ENCODE results near the gene AKAP7.
"Not testable (repeated sequence)": the region's sequence is repeated elsewhere in the genome, so short reads cannot be mapped to it uniquely, and the experiment has no call there.

AKAP7 gene

DNA sequence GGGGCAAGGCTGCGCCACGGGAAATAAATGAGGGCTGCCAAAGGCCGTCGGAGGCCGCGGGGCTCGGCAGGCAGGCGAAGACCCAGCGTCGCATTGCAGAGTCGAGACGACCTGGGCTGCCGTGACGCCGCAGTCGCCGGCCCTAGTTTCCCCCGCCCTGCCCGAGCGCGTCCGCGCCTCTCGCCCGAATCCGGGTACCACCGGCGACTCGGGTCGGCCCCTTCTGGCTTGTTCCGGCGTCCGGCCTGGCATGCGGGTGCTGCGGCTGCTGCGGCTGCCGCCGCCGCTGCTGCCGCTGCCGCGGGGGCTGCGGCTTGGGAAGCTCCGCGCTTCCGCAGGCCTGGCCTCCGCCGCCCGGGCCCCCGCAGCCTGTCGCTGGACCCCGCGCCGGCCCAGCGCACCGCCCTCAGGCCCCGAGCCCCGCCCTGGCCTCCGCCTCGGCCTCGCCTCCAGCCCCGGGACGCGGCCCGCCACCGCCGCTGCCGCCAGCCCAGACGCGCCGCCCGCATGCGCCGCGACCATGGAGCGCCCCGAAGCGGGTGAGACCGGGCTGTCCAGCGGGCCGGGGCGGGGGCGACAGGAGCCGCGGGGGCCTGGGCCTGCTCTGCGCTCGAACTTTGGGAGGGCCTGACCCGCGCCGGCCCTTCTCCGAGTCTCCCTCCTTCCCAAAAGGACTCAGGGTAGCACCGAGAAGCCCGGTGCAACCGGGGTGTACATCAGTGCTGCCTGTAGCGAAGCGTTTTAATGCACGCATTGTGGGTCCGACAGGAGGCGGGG lies at the start of gene AKAP7:
TSS of gene AKAP7 (plus strand) at position 224 of the 777 bp plus-strand sequence. CDS start at position 521, 297 bp downstream.
- DNase-seq (ENCODE audit: extremely low read depth in 1 of 2, low read depth in 1 of 2) = peak; percentile 33 to 35

DNA sequence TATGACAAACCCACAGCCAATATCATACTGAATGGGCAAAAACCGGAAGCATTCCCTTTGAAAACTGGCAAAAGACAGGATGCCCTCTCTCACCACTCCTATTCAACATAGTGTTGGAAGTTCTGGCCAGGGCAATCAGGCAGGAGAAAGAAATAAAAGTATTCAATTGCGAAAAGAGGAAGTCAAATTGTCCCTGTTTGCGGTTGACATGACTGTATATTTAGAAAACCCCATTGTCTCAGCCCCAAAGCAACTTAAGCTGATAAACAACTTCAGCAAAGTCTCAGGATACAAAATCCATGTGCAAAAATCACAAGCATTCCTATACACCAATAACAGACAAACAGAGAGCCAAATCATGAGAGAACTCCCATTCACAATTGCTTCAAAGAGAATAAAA lies 44.9 kb upstream of the AKAP7 start:
- DNase-seq (ENCODE audit: extremely low read depth in 1 of 2, low read depth in 1 of 2) = not testable (repeated sequence)

DNA sequence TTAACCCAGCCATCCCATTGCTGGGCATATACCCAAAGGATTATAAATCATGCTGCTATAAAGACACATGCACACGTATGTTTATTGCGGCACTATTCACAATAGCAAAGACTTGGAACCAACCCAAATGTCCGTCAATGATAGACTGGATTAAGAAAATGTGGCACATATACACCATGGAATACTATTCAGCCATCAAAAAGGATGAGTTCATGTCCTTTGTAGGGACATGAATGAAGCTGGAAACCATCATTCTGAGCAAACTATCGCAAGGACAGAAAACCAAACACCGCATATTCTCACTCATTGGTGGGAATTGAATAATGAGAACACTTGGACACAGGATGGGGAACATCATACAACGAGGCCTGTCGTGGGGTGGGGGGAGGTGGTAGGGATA lies 43.3 kb upstream of the AKAP7 start:
- DNase-seq (ENCODE audit: extremely low read depth in 1 of 2, low read depth in 1 of 2) = not testable (repeated sequence)

DNA sequence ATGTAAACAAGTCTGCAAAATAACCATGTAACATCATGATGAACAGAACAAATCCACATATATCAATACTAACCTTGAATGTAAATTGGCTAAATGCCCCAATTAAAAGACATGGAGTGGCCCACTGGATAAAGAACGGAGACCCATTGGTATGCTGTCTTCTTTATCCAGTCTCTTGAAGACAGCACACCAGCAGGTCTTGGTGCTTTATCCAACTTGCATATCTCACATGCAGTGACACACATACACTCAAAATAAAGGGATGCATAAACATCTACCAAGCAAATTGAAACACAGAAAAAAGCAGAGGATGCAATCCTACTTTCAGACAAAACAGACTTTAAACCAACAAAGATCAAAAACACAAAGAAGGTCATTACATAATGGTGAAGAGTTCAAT lies 41.9 kb upstream of the AKAP7 start:
- no peak for DNase-seq (ENCODE audit: extremely low read depth in 1 of 2, low read depth in 1 of 2)

DNA sequence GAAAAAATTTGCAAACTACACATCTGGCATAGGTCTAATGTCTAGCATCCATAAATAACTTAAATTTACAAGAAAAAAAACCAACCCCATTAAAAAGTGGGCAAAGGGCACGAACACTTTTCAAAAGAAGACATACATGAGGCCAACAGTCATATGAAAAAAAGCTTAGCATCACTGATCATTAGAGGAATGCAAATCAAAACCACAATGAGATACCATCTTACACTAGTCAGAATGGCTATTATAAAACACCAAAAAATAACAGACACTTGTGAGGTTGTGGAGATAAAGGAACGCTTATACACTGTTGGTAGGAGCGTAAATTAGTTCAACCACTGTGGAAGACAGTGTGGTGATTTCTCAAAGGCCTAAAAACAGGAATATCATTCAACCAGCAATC lies 38.5 kb upstream of the AKAP7 start:
- DNase-seq (ENCODE audit: extremely low read depth in 1 of 2, low read depth in 1 of 2) = no peak

DNA sequence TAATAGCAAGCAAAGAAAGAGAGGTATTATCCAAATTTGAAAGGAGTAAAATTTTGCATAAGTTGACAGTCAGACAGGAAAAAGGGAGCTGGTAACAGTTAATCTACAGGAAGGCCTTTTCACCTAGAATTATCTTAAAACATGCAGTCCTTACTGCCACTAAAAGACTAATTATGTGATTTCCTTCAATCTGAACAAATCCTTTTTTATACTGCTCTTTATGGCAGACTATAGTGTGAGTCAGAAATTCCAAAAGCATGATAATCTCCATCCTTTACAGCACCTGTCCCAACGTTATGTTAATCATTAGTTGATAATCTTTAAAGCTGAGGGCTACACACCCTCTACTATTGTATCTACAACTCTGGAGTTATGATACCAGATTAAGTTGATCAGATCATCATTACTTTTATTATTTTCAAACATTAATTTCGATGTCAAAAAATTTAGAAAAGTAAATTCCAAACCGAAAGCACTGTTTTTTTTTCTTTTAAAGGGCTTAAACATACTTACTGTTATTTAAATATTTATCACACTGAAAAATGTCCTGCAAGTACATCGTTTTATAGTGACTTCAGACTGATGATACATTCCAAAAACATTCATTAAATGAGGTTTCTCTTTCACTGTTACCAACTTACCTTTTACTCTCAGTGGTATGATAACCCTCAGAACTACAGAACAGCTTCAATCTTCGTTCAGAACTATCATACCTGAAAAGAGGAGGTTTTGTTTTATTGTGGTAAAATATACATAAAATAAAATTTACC lies 33.2 kb upstream of the AKAP7 start:
- DNase-seq (ENCODE audit: extremely low read depth in 1 of 2, low read depth in 1 of 2) = no peak

DNA sequence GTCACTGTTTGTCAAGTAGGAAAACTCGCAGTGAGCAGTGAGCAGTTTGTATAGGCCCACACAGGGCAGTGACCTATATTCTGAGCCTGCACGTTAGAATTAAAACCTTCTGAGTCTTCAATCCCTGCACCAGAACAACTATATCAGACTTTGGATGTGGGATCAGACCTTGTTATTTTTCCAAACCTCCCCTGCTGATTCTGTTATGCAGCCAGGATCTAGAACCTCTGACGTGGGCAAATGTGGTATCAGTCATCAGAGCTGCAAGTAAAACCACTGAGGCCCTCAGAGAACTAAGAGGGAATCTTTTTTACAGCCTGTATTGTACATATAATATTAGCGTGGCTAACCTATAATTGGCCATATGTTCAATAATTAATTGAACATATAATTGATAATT lies 32.0 kb upstream of the AKAP7 start:
- DNase-seq (ENCODE audit: extremely low read depth in 1 of 2, low read depth in 1 of 2) = no peak

DNA sequence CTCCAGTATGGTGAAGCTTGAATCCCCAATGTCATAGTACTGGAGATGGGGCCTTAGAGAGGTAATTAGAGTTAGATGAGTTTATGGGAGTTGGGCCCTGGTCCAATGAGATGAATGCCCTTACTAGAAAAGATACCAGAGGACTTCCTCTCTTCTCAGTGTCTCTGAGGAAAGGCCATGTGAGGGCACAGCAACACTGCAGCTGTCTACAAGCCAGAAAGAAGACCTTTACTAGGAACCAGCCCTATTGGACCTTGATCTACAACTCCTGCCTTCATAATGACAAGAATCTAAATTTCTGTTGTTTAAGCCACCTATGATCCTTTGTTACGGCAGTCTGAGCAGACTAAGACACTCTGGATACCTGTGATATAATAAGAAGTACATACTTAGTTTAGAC lies 31.4 kb upstream of the AKAP7 start:
- DNase-seq (ENCODE audit: extremely low read depth in 1 of 2, low read depth in 1 of 2) = no peak

DNA sequence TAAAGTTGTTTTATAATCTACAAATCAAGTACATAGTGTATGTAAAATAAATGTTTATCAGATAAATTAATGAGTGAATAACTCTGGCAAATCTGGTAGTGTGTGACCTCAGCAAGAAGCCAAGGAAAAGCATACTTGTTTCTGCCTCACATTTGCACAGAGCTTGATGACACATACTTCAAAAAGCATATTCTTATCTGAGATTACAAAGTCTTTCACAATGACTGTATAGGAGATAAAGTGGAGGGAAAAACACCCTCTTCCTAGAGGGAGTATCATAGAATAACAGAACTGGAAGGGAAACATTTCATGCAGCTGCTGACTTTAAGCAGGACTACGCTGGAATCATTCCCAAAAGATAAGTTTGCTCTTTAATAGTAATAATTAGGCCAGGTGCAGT lies 28.1 kb upstream of the AKAP7 start:
- no peak for DNase-seq (ENCODE audit: extremely low read depth in 1 of 2, low read depth in 1 of 2)

DNA sequence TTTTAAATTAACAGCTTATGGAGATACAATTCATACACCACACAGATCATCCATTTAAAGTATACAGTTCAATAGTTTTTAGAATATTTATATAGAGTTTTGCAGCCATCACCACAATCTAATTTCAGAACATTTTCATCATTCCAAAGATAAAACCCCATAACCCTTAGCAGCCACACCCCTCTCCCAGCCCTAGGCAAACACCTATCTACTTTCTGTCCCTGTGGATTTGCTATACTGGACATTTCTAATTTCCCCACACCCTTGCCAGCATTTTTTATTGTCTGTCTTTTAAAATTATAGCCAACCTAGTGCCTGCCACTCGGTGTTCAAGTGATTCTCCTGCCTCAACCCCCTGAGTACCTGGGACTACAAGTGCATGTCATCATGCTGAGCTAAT lies 23.0 kb upstream of the AKAP7 start:
- no peak for DNase-seq (ENCODE audit: extremely low read depth in 1 of 2, low read depth in 1 of 2)

DNA sequence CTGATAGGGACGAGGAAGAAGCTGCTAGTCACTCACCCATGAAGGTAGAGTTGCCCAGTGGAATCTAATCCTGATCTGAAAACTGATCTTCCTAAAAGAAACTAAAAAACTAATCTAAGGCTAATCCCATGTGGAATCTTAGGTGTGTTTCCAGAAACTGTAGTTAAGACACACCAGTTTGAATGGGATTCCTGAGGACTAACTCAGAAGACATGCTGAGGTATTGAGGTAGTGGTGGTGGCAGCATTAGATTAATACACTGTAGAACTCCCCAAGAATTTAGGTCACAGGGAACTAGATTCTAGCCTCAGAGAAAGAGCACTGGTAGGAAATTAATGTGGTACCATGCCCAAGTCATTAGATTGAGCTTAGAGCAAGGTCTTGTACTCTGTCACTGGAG lies 19.6 kb upstream of the AKAP7 start:
- DNase-seq (ENCODE audit: extremely low read depth in 1 of 2, low read depth in 1 of 2) = no peak

DNA sequence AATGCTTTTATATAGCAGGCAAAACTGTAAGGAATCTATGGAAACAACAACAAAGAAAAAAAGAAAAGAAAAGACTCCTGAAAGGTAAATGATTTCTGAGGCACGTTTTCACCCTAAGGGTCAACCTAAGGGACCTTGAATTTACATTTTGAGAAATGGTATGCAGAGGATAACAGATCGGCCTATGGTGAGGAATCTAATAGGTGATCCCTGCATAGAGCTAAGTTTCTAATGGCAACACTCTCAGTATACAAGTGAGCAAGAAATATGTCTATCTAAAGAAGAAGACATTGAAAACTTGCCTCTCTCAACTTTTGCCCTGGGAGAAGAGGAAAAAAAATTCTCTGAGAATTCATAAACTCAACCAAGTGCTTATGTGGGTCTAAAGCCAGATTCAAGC lies 18.9 kb upstream of the AKAP7 start:
- DNase-seq (ENCODE audit: extremely low read depth in 1 of 2, low read depth in 1 of 2) = no peak

DNA sequence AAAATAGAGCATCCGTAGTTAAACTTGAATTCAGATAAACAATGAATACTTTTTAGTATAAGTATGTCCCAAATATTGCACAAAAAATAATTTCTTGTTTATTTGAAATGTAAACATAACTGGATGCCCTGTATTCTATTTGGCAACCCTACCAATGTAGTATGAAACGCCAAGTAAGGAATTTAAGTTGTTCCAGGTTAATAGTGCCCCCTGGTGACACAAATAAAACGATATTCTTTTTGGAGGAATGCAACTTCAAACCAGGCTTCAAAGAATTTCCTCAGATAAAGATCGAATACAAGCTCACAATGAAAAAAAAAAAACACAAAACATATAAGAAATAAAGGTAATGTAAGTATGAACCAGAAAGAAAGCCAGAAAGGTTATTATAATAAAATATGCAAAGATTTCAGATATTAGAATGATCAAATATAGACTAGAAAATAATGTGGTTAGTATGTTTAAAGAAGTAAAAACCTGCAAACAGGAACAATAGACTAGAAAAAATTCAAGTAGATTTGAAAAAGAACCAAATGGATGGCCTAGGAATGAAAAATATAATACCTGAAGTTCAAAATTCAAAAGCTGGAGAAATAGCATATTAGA lies 18.4 kb upstream of the AKAP7 start:
- no peak for DNase-seq (ENCODE audit: extremely low read depth in 1 of 2, low read depth in 1 of 2)

DNA sequence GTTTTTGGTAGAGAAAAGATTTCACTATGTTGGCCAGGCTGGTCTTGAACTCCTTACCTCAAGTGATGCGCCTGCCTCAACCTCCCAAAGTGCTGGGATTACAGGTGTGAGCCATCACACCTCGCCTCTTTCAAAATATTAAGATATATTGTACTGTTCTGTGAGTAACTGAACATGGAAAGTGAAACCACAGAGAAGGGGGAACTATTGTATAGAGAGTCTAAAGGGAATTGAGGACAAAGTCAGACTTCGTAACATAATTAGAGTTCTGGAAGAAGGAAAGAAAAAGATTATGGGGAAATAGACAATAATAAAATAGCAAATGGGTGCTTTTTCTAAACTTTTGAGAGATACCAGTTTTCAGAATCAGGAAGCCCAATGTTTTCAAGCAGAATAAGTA lies 17.4 kb upstream of the AKAP7 start:
- no peak for DNase-seq (ENCODE audit: extremely low read depth in 1 of 2, low read depth in 1 of 2)

DNA sequence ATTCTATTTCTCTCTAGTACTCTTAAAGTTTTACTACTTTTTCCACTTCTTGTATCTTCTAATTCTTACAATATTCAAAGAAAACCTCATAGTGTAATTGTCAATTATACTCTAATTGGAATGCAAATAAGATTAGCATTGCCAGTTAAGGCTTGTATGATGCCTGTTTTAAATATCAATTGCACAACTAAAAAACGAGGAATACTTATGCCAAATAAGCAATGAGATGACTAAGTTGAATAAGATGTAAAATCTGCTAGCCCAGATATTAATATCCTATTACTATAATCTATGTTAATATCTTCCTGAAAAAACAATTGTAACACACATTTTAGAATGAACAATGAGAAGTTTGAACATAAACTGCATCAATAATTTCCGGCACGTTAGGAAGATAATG lies 13.3 kb upstream of the AKAP7 start:
- DNase-seq (ENCODE audit: extremely low read depth in 1 of 2, low read depth in 1 of 2) = no peak

DNA sequence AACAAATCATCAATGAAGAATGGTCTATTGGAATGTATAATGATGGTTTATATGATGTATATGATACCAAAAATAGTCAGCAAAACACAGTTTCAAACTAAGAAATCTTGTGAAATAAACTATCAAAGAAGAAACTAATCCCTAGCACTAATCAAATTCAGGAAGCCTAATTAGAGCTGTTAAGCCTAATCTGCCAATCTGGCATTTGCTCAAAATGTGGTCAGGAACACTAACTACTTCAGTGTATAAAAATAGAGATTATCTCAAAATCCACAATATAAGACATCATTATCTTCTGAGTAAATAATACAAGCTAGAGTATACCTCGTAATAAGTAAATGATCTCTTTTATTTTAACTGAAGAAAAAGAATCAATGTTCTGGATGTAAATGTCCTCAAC lies 12.8 kb upstream of the AKAP7 start:
- DNase-seq (ENCODE audit: extremely low read depth in 1 of 2, low read depth in 1 of 2) = no peak

DNA sequence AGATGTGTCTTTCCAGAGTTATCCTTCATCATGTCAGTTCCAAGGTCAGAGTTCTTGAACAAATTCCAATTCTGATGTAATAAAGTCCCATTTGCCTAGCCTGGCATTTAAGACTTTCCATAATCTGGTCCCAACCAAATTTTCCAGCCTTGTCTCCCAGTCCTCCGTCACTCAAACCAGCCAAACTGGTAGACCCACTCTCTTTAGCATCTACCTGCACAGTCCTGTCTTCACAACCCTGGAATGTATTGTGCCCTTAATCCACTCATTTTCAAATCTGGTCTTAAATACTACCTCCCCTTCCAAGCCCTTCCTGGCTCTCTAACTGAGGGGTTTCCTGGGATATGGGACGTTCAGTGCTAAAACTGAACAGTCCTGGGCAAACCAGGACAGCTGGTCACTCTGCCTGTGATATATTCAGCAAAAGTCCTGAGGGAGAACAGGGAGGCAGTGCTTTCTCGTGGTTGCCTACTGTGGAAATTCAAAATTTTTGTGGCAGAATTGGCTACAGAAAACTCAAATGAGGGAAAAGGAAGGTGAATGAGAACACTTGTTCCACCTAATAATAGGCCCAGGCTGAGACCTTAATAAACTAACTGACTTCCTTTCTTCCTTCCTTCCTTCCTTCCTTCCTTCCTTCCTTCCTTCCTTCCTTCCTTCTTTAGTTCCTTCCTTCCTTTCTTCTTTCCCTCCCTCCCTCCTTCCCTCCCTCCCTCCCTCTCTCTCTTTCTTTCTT lies 10.8 kb upstream of the AKAP7 start:
- no peak for DNase-seq (ENCODE audit: extremely low read depth in 1 of 2, low read depth in 1 of 2)

DNA sequence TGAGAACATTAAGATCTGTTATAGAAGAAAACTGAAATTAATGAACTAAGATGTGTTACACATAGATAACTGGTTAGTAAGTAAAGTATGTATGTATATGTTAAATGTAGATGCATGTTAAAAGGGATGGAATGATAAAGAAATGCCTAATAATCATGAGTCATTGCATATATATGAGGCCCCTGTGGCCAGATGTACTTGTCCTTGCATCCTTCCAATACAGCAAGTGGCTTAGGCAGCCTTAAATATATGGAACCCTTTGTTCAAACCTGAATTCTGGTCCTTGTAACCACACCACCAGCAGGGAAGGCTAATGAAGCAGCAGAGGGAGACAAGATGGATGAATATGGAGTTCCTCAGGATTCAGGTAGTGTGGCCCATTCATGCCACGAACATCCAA lies 9.8 kb upstream of the AKAP7 start:
- DNase-seq (ENCODE audit: extremely low read depth in 1 of 2, low read depth in 1 of 2) = no peak

DNA sequence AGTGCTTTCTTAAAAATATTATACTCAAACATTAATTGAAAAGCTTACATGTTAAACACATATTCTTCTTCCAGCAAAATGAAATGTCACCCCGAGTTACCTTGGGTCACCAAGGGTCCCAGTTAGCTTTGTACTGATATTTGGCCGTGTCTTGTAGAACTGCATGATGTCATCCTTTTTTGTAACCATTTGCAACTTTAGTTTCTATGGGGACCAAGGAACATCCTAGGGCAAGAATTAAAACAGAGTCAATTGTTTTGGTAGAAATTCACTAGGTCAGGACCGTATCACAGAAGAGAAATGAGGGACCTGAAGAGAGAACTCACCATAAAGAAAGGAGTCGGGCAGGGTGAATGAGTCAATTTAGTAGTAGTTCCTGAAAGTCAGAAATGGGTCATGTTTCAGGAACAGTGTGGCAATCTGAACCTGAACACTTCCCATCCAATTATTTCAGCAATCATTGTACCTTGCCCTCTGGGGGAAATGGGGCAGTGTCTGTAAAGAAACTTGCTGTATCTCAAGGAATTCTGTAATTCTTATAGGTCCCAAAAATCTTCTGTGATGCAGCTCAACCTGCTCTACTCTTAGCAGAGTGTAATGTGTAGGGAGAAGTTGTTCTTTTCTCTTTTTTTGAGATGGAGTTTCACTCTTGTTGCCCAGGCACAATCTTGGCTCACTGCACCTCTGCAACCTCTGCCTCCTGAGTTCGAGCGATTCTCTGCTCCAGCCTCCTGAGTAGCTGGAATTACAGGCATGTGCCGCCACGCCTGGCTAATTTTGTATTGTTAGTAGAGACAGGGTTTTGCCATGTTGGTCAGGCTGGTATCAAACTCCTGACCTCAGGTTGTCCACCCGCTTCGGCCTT lies 5.3 kb upstream of the AKAP7 start:
- DNase-seq (ENCODE audit: extremely low read depth in 1 of 2, low read depth in 1 of 2) = no peak

DNA sequence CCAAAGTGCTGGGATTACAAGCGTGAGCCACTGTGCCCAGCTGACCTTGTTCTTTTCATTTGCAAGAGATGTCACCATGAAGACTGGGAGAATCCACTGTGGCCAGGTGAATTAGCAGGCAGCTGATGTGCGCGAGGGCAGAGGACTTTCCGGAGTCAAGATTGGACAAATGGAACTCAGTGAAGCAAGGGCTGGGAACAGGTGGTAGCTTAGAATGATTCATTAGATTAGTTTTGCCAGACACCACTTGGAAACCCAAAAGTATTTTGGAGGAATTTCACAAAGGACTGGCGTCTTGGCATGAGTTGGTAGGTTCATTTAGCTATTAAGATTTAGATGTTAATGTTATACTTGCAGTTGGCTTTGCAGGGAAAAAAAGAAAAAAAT lies 4.7 kb upstream of the AKAP7 start:
- no peak for DNase-seq (ENCODE audit: extremely low read depth in 1 of 2, low read depth in 1 of 2)

Measured in stimulated activated CD8-positive, alpha-beta memory T cell treated with anti-CD3 and anti-CD28 coated beads, Interleukin-7, amount 100 ng/mL, for 48 hours (primary cell).